Loucy (cell line): ENCODE results near the gene CDH4.

Source experiments
- H2AFZ ChIP-seq: fragments of 200-600 bp; sonication (generic); 2 replicates; pipeline ENCODE4 v1.6.0; 2016; ENCODE audit warnings: antibody characterized with exemption, mild to moderate bottlenecking, low read length, moderate library complexity
- H3F3A ChIP-seq: fragments of 200-600 bp; 2 replicates; pipeline ENCODE4 v1.6.0; 2016; ENCODE audit warnings: antibody characterized with exemption, low read depth, mild to moderate bottlenecking
- H3K27me3 ChIP-seq: fragments of 200-600 bp; sonication (generic); 2 replicates; pipeline ENCODE4 v1.6.1; 2014; ENCODE audit warnings: low read length, mild to moderate bottlenecking; ENCODE audit not compliant: insufficient read depth, poor library complexity, severe bottlenecking
- H3K36me3 ChIP-seq: fragments of 200-600 bp; sonication (generic); 2 replicates; pipeline ENCODE4 v1.6.1; 2016; ENCODE audit warnings: low read length; ENCODE audit not compliant: insufficient read depth
- H3K4me1 ChIP-seq: fragments of 200-600 bp; sonication (generic); 2 replicates; pipeline ENCODE4 v1.5.1; 2014; ENCODE audit warnings: low read length, mild to moderate bottlenecking; ENCODE audit not compliant: insufficient read depth, poor library complexity, severe bottlenecking
- H3K4me2 ChIP-seq: fragments of 200-600 bp; sonication (generic); 2 replicates; pipeline ENCODE4 v1.6.0; 2014; ENCODE audit warnings: antibody characterized with exemption, low read length, low read depth, mild to moderate bottlenecking; ENCODE audit not compliant: poor library complexity, severe bottlenecking
- H3K4me3 ChIP-seq: fragments of 200-600 bp; sonication (generic); 2 replicates; pipeline ENCODE4 v1.5.1; 2014; ENCODE audit warnings: low read length, mild to moderate bottlenecking, mixed read lengths; ENCODE audit not compliant: poor library complexity, severe bottlenecking
- H3K79me2 ChIP-seq: fragments of 200-600 bp; sonication (generic); 2 replicates; pipeline ENCODE4 v1.6.1; 2014; ENCODE audit warnings: low read length; ENCODE audit not compliant: insufficient read depth
- H3K9ac ChIP-seq: fragments of 200-600 bp; sonication (generic); 2 replicates; pipeline ENCODE4 v1.6.0; 2014; ENCODE audit warnings: mild to moderate bottlenecking, low read depth, low read length, moderate library complexity; ENCODE audit not compliant: poor library complexity, severe bottlenecking
- H3K9me2 ChIP-seq: fragments of 200-600 bp; sonication (generic); replicated peaks from 2 replicates; pipeline ENCODE4 v1.6.1; 2016; ENCODE audit warnings: low read depth, low read length, mixed read lengths
- H3K9me3 ChIP-seq: fragments of 200-600 bp; sonication (generic); 2 replicates; pipeline ENCODE4 v1.6.1; 2014; ENCODE audit warnings: mild to moderate bottlenecking, antibody characterized with exemption, low read length, low read depth; ENCODE audit not compliant: insufficient read depth
- H4K20me1 ChIP-seq: fragments of 200-600 bp; sonication (generic); 2 replicates; pipeline ENCODE4 v1.6.0; 2014; ENCODE audit warnings: antibody characterized with exemption, low read length, mild to moderate bottlenecking; ENCODE audit not compliant: insufficient read depth, poor library complexity, severe bottlenecking
- CTCF ChIP-seq: fragments of 200-600 bp; sonication (generic); conservative IDR thresholded peaks from 2 replicates; pipeline ENCODE4 v1.5.1; 2014; ENCODE audit warnings: mild to moderate bottlenecking, antibody characterized with exemption, low read length
- EZH2phosphoT487 ChIP-seq: fragments of 200-600 bp; IDR thresholded peaks from 2 replicates; pipeline ENCODE4 v1.6.1; 2018; ENCODE audit warnings: antibody characterized with exemption, mild to moderate bottlenecking, moderate library complexity, borderline replicate concordance

CDH4 gene

GRCh38 chr20:61611401-61612180, 359.5 kb downstream of the CDH4 start:
- TF ChIP-seq EZH2phosphoT487 (no peak), CTCF (no peak)
- Histone ChIP-seq H3K27me3 (no peaks in the 10 kb centered on the region), H3K9me2 (no peaks in the 10 kb centered on the region)

GRCh38 chr20:61613917-61614705, 362.1 kb downstream of the CDH4 start:
- Histone ChIP-seq H3K4me2 (no peak overlapping the region), H3K9ac (no peak overlapping the region), H2AFZ (no peak overlapping the region), H3K4me3 (no peak overlapping the region), H3K36me3 (peaks cover 12% of the 10 kb centered on the region; the same call in 1 of the 2 replicates), H4K20me1 (peaks cover 4% of the 10 kb centered on the region), H3K79me2 (peaks cover 6% of the 10 kb centered on the region; the same call in 1 of the 2 replicates), H3K27me3 (no peaks in the 10 kb centered on the region), H3K4me1 (no peaks in the 10 kb centered on the region), H3K9me3 (no peaks in the 10 kb centered on the region; the same call in 1 of the 2 replicates), H3K9me2 (no peaks in the 10 kb centered on the region), H3F3A (no peaks in the 10 kb centered on the region)
- no peak for TF ChIP-seq CTCF
- TF ChIP-seq EZH2phosphoT487, result no peak

More at GRCh38 chr20:61611401-61612180, 359.5 kb downstream of the CDH4 start:
- H3K9ac ChIP-seq, result no peak overlapping the region
- H3K4me2 ChIP-seq, result no peak overlapping the region
- peaks cover 1% of the 10 kb centered on the region; the same call in 1 of the 2 replicates for H3K79me2 ChIP-seq
- H3F3A ChIP-seq, result no peaks in the 10 kb centered on the region
- no peak overlapping the region for H2AFZ ChIP-seq
- H4K20me1 ChIP-seq, result peaks cover 11% of the 10 kb centered on the region
- peaks cover 8% of the 10 kb centered on the region; the same call in 1 of the 2 replicates for H3K36me3 ChIP-seq
- H3K4me3 ChIP-seq, result no peak overlapping the region
- H3K9me3 ChIP-seq, result no peaks in the 10 kb centered on the region; the same call in 1 of the 2 replicates
- no peaks in the 10 kb centered on the region for H3K4me1 ChIP-seq

GRCh38 chr20:61614706-61615100, 362.6 kb downstream of the CDH4 start:
- Histone ChIP-seq H3K36me3 (peaks cover 8% of the 10 kb centered on the region; the same call in 1 of the 2 replicates), H3K9ac (no peak overlapping the region), H3F3A (no peaks in the 10 kb centered on the region), H2AFZ (no peak overlapping the region), H3K9me2 (no peaks in the 10 kb centered on the region), H3K9me3 (no peaks in the 10 kb centered on the region; the same call in 1 of the 2 replicates), H3K4me3 (no peak overlapping the region), H3K27me3 (no peaks in the 10 kb centered on the region), H3K4me1 (no peaks in the 10 kb centered on the region), H3K4me2 (no peak overlapping the region), H4K20me1 (peaks cover 4% of the 10 kb centered on the region), H3K79me2 (peaks cover 6% of the 10 kb centered on the region; the same call in 1 of the 2 replicates)
- TF ChIP-seq EZH2phosphoT487 (no peak), CTCF (no peak)
